Breast epithelium (tissue), 4 donors: ENCODE measurements around the gene MGAT5. TPM values are rescaled to one million over a fixed set of nuclear protein-coding genes. Genes with fewer than 3 reads are reported as not detected.
A peak's percentile ranks its signal among the peaks of the same experiment; 100 is the strongest.

Experiments
- DNase-seq, 2 donors: peaks; one replicate each; pipeline ENCODE4 v3.0.0-alpha.2; 2019; ENCODE audit warnings: low spot score in 2 of 2
- H3K27ac ChIP-seq, 2 donors: fragments of 200-600 bp; sonication (generic) in 1 of 2; one replicate each; pipeline ENCODE4 v1.5.1; 2016 to 2019; ENCODE audit warnings: mild to moderate bottlenecking in 1 of 2
- H3K27me3 ChIP-seq, 2 donors: fragments of 200-600 bp; sonication (generic) in 1 of 2; one replicate each; pipeline versions ENCODE4 v1.5.1 to v1.6.0; 2017 to 2019; ENCODE audit warnings: control low read depth in 1 of 2, mild to moderate bottlenecking in 1 of 2
- H3K36me3 ChIP-seq: fragments of 200-600 bp; one replicate; pipeline ENCODE4 v1.5.1; 2019
- H3K4me1 ChIP-seq, 2 donors: fragments of 200-600 bp; sonication (generic); one replicate each; pipeline ENCODE4 v1.5.1; 2016 to 2019; ENCODE audit warnings: control low read depth in 1 of 2
- H3K4me3 ChIP-seq, 3 donors: fragments of 200-600 bp; sonication (generic); 1 replicate in 2 of 3; 2 replicates in 1 of 3; pipeline ENCODE4 v1.5.1; 2016 to 2019; ENCODE audit warnings: mild to moderate bottlenecking in 3 of 3, moderate library complexity in 2 of 3
- H3K9me3 ChIP-seq, 2 donors: fragments of 200-600 bp; sonication (generic) in 1 of 2; one replicate each; pipeline ENCODE4 v1.5.1; 2016 to 2019; ENCODE audit warnings: control low read depth in 1 of 2
- CTCF ChIP-seq, 3 donors: fragments of 450-650 bp; IDR thresholded peaks; one replicate each; pipeline ENCODE4 v1.5.1; 2016 to 2017; ENCODE audit warnings: antibody characterized with exemption in 3 of 3, mild to moderate bottlenecking in 3 of 3, moderate library complexity in 3 of 3
- POLR2A ChIP-seq: fragments of 450-650 bp; IDR thresholded peaks from one replicate; pipeline ENCODE4 v1.6.1; 2016; ENCODE audit warnings: antibody characterized with exemption, mild to moderate bottlenecking, moderate library complexity
- POLR2AphosphoS5 ChIP-seq, 3 donors: sonication (generic); formaldehyde crosslinking; IDR thresholded peaks; one replicate each; pipeline ENCODE4 v1.6.1; 2017; ENCODE audit warnings: antibody characterized with exemption in 3 of 3
- intact Hi-C: fragments of 100-400 bp; cut with DNase I; formaldehyde crosslinking; loops from one replicate; pipeline ENCODE4 v1.15.1; 2023; ENCODE audit warnings: low total_unique reads
- total RNA-seq, 3 donors: library from RNA; depleted of rRNA; stranded (reverse); fragments of >200 nt; gene quantifications; one replicate each; pipeline ENCODE4 v1.1.0, GENCODE V29; 2016

Gene MGAT5
- total RNA-seq, 3 donors from 2014 or later, result 30.5 to 42.6 (median 34.4) TPM

- intact Hi-C loops, result no loop called here
Measured at GRCh38 chr2:134372141-134372540, 118.3 kb downstream of the MGAT5 start.

GRCh38 chr2:134372611-134373131, 118.8 kb downstream of the MGAT5 start:
- H3K4me1 ChIP-seq, result peaks cover 4 to 10% of the 10 kb centered on the region in 2 donors
- no peaks in the 10 kb centered on the region for H3K9me3 ChIP-seq
- H3K36me3 ChIP-seq, result no peaks in the 10 kb centered on the region
- no peak for TF ChIP-seq CTCF (IDR thresholded peaks at IDR 0.05)
- TF ChIP-seq POLR2A, result no peak
- no peak for TF ChIP-seq POLR2AphosphoS5 (IDR thresholded peaks at IDR 0.05)
- intact Hi-C loops, result no loop called here
- no peak overlapping the region for H3K4me3 ChIP-seq
- H3K27ac ChIP-seq, result peak overlapping the region; percentile 10 to 60
- DNase-seq, result no peak
- no peaks in the 10 kb centered on the region for H3K27me3 ChIP-seq

More at GRCh38 chr2:134372141-134372540, 118.3 kb downstream of the MGAT5 start:
- TF ChIP-seq CTCF (IDR thresholded peaks at IDR 0.05) (no peak), POLR2A (no peak), POLR2AphosphoS5 (IDR thresholded peaks at IDR 0.05) (no peak)
- H3K27ac ChIP-seq, result peak overlapping the region in 1 of 2 donors; percentile 60
- no peak for DNase-seq
- no peaks in the 10 kb centered on the region for H3K36me3 ChIP-seq
- no peak overlapping the region for H3K4me3 ChIP-seq
- H3K4me1 ChIP-seq, result peaks cover 4 to 10% of the 10 kb centered on the region in 2 donors
- no peaks in the 10 kb centered on the region for H3K9me3 ChIP-seq
- no peaks in the 10 kb centered on the region for H3K27me3 ChIP-seq

- intact Hi-C loops, result no loop called here
- H3K4me1 ChIP-seq, result peaks cover 4 to 10% of the 10 kb centered on the region in 2 donors
- peak overlapping the region in 1 of 2 donors; percentile 45 for H3K27ac ChIP-seq
- H3K36me3 ChIP-seq, result no peaks in the 10 kb centered on the region
- H3K4me3 ChIP-seq, result no peak overlapping the region
- DNase-seq, result peak in 1 of 2 donors; percentile 52
- TF ChIP-seq CTCF (IDR thresholded peaks at IDR 0.05), result peak in 2 of 3 donors; percentile 22 to 43
- TF ChIP-seq POLR2A, result no peak
- no peaks in the 10 kb centered on the region for H3K27me3 ChIP-seq
- no peaks in the 10 kb centered on the region for H3K9me3 ChIP-seq
Measured at GRCh38 chr2:134375935-134376334, 122.1 kb downstream of the MGAT5 start.

GRCh38 chr2:134377730-134378129, 123.9 kb downstream of the MGAT5 start:
- no peak overlapping the region for H3K27ac ChIP-seq
- H3K4me3 ChIP-seq, result no peak overlapping the region
- peaks cover 0 to 2% of the 10 kb centered on the region in 2 donors for H3K4me1 ChIP-seq
- H3K27me3 ChIP-seq, result no peaks in the 10 kb centered on the region
- no peaks in the 10 kb centered on the region for H3K36me3 ChIP-seq
- no peak for DNase-seq
- TF ChIP-seq POLR2AphosphoS5 (IDR thresholded peaks at IDR 0.05) (no peak), CTCF (IDR thresholded peaks at IDR 0.05) (no peak)
- no peaks in the 10 kb centered on the region for H3K9me3 ChIP-seq
- intact Hi-C loops, result no loop called here

- H3K9me3 ChIP-seq, result no peaks in the 10 kb centered on the region
- no peak overlapping the region for H3K27ac ChIP-seq
- TF ChIP-seq POLR2AphosphoS5 (IDR thresholded peaks at IDR 0.05) (no peak), POLR2A (no peak), CTCF (IDR thresholded peaks at IDR 0.05) (no peak)
- intact Hi-C loops, result no loop called here
- H3K4me1 ChIP-seq, result no peaks in the 10 kb centered on the region
- no peaks in the 10 kb centered on the region for H3K36me3 ChIP-seq
- H3K4me3 ChIP-seq, result no peak overlapping the region
- no peaks in the 10 kb centered on the region for H3K27me3 ChIP-seq
- no peak for DNase-seq
Measured at GRCh38 chr2:134379293-134379692, 125.4 kb downstream of the MGAT5 start.
